HG03039 (cell line): ENCODE measurements around the gene GREM1.

Experiments used
- ATAC-seq: cut with Tn5 transposase; IDR thresholded peaks from one replicate; pipeline ENCODE4 v1.9.1; 2021; ENCODE audit warnings: mild to moderate bottlenecking, moderate library complexity; ENCODE audit not compliant: unreplicated experiment

Gene GREM1

GRCh38 chr15:32694222-32694983, 23.4 kb upstream of the GREM1 start:
- no peak for ATAC-seq

GRCh38 chr15:32698773-32699390, 18.9 kb upstream of the GREM1 start:
- ATAC-seq, result no peak

DNA sequence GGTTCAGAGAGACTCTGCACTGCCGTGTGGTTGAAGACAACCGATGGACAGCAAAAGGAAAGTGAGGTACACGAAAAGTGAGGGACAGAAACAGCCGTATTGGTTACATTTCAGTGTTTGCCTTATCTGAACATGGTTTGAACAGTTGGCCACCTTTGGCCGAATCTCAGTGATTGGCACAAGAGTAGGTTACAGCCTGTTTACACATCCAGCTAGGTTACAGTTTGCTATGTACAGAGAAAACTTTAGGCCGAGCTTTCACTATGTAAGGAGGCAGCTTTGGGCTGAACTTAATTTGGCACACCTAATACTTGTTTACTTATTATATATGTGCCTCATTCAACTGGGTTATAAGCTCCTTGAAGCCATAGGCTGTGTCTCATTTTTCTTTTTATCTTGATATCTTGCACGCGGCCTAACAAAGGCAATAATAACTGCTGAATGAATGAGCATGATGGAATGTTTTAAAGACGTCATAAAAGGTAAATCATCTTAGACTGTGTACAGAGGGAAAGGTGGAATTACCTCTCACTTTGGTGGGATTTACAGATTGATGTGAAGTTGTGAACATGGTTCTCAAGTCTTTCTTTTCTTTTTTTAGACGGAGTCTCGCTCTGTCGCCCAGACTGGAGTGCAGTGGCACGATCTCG, 17.2 kb upstream of the GREM1 start:
- ATAC-seq, result no peak

DNA sequence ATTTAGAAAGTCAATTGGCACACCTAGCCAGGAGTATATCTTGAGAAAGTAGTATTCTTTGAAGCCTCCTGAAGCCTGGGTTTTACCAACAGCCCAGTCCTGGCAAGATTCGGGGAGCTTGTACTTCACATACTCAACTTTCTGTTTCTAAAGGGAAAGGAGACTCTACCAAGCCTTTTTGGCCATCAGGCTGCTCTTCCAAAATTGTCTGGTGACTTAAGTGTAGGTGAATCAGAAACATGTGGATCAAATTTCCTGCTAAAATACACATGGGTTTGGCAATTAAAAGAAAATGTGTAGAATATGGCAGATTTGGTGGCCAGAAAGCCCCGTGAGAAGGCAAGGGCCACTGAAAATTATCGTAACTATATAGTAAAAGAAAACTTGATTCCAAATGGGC, 15.9 kb upstream of the GREM1 start:
- ATAC-seq, result no peak

- no peak for ATAC-seq
Observed at GRCh38 chr15:32704395-32704981, 13.3 kb upstream of the GREM1 start.

DNA sequence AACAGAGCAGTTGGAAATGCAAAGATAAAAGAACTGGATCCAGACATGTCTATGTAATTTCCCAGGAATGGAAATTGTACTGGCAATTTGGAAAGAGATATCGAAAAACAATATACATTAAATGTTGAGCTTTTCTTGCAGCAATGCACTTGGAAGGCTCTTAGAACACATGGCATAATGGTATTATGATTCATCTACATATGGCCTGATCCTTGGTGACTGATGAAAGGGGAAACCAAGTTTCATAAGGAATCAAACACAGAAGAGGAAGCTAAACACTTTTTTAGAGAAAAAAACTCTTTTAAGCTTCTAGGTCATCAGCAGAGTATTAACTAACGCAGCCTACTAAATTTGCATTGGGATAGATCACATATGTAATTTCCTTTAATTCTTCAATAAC, 12.4 kb upstream of the GREM1 start:
- no peak for ATAC-seq

- ATAC-seq, result no peak
Observed at GRCh38 chr15:32706704-32707103, 11.1 kb upstream of the GREM1 start.

GRCh38 chr15:32707436-32707835, 10.4 kb upstream of the GREM1 start:
- no peak for ATAC-seq

DNA sequence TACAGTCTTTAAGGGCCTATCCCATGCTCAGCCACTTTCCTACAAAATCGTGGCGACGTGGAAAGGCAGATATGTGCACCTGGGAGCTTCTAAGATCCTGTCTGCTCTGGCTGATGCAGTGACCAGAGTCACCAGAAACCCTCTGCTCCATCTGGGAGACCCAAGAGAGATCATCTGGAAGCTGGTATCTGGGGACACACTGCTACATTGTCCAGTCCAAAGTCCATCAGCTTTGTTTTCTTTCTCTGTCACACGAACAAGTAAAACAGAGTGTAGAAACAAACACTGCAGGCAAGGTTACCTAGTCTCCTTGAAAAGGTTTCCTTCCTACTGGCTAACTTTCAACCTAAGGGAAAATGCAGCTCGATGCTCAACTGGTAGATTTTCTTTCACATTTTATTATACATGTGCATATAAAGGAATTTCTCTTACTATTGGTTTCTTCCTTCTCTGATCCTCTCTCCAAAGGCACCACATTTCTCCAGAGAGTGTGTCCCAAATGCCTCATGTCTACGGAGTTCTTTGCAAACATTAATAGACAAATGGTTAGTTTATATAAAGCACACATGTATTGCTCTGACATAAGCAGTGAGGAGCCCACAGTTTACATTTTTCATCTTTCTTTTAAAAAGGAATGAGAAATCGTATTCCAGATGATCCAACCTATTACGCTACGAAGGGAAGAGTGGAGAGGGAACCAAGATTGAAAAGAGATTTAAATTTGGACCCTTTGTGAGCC, 8.3 kb upstream of the GREM1 start:
- no peak for ATAC-seq

DNA sequence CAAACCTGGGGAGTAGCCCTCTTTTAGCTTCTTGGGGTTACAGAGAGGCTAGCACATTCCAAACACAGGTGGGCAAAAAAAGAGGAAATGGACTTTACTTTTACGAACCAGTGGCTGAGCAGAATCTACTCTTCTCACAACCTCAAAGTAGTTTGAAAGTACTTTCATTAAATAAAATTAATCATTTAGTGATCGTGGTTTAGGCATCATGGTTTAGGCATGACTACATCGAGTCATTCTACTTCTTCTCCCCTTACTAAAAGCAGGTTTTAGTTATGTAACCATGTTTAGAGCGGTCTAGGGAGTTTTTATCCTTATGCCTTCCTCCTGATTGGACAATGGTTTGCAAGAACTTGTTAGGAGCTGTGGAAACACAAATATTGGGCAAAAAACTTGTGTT, 2.5 kb upstream of the GREM1 start:
- ATAC-seq, result no peak

DNA sequence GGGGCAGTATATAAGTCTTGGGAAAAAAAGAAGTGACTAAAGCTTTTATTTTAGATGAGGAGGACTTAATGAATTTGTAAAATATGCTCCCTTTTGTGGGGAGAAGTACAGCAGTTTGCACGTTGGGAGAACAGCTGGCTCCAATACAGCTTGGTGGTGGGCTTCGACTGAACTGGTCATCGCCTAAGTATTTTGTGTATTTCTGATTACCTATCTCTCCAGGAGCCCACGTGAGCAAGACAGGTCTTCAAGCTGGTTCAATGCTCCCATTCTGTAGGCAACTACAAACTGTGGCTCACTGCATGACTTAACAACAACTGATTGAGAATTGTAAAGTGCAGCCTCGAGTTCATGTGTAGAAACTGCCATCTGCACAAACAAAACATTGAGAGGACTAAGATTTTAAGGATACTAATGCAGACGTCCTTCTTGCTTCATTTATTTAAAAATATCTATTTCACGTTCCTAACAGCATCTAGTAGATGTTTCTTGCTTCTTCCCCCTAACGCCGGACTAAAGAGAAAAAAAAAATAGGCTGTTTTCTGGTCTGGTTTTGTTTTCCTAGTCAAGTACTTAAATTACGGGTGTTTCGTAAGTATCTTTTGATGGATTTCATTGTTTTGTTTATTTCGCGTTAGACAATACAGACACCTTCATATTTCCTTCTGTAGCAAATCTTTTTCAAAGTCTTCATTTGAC, 1.4 kb upstream of the GREM1 start:
- no peak for ATAC-seq

DNA sequence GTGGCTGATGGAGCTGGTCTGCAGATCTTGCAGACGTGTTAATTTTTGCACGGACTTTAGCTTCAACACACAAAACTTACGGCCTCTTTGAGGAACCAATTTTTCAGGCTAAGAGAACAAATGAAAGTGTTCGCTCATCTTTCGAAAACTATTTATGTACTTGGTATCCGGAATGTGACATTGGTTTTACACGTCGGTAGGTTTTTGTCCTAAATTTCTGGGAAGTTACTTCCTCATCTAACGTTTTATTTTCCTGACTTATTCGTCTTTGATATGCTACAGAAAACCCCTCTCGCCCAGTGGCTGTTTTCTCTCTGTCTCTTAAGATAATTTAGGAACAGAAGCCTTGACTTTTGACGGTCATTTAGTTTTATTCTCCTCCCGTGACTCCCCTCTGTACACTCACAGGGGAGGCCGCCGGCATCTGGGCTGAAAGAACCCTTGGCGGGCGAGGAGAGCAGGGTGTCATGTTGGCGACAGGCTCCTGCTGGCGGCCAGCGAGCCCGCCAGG, 834 bp upstream of the GREM1 start:
- ATAC-seq, result no peak

DNA sequence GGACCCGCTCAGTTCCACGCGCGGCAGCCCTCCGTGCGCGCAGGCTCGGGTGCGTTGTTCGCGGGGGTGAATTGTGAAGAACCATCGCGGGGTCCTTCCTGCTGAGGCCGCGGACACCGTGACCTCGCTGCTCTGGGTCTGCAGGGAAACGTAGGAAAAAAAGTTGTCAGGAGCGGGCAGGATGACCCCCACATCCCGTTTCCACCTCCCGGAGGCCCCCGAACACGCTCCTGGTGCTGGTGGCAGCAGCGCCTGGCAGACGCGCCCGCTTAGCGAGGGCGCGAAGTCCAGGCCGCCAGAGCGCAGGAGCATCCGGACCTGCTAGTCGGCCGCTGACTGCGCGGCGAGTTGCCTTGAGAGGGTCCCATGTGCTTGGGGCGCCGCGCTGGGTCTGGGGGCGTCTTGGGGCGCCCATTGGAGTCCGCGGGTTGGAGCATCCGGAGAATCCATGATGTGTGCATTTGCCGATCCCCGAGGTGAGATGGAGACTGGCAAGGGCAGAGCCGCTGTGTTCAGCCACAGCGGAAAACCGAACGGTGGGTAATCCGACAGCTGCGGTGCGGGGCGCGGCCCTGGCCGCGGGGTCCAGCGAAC, 520 bp downstream of the GREM1 start:
- no peak for ATAC-seq

DNA sequence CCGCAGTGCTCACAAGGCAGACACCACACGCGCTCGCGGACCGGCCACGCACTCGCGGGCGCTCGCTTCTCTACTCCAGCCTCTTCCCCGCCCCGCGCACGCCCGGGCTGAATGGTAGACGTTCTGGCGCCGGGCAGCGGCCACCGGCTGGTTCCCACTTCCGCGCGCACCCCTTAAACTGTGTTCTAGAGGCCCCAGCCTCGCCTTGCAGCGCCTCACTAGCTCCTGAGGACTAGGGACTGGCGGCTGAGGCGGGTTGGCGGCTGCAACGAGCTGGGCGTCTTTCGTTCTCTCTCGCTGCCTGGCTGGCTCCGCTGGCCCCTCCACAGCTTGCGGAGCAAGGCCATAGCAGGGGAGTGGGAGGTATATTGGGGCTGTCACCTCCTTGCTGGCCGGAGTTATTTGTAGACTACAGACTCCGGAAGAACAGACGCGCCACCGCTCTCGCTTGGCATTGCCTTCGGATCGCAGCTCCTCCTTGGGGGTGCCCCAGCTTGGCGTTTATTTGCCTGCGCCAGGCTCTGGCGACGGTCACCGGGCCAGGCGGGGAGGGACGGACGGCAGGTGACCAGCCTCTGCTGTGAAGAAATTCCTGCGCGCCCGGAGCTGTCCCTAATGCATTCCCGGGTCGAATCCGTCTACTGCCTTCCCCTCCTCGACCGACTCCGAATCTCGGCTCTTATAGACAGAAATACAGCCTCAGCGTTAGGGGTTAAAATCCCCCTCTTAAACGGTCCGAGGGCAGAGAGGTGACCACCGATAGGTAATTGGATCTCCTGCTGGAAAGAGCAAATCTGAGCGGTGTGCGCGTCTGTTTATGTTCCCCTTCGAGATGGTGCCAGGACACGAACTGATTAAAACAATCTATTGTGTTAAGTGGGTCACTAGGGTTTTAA, 1.3 kb downstream of the GREM1 start:
- no peak for ATAC-seq

GRCh38 chr15:32721596-32721995, 3.8 kb downstream of the GREM1 start:
- no peak for ATAC-seq

- no peak for ATAC-seq
Observed at GRCh38 chr15:32722136-32722535, 4.3 kb downstream of the GREM1 start.

DNA sequence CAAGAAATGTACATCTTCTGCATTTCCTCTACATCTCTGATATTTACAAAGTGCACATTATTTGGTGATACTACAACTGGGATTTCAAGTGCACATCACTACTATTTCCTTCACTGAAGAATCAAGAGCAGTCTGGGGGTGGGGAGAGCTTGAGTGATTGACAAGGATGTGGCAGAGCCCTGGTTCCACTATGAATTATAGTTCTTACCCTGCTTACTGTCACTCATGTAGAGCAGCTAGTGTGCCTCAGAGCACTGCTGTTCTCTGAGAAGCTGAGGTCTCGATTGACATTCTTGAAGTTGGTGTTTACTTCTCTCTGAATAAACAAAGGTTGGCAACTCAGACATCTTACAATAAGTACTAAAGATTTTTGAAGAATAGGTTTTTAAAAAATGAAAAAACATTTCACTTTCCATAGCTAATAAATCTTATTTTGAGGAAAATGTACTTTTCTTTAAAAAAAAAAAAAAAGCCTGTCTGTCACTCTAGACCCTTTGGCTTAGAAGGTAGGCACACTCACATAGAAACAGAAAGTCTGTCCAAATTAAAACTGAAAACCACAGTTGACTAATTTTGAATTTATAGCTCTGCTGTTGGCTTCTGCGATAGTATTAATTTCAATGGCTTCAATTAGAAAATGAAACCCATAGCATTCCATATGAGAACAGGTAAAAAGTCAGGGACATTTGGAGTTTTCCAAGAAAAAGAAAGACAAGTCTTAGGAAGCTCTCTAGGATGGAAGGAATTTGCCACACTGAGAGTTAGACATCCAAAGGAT, 5.6 kb downstream of the GREM1 start:
- ATAC-seq, result peak; percentile 87

DNA sequence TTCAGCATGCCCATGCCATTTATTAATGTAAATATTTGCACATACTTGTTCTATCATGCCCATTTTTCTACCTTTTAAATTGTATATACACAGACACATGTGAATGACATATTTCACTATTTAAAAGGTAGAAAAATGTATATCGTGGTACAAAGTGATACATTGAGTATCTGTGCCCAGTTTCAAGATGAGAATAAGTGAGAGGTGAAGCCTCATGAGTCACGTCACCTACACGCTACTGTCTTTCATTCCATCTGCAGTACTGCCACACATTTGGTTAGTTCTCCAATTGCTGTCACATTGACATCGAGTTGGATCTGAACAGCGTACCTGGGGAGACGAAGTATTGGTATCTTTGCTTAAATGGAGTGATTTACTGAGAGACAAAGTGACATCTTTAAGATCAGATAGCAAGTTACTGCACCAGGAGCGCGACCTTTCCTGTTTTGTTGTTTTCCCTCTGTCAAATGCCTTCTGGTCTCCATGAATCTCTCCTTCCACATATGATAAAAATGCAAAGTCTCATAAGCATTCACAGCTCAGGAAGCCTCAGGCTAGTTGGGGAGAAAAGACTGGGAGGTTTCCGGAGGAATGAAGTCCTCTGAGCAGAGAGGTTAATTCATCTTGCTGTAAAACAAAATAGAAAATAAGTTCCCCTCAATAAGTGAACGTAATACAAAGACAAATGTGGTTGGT, 12.0 kb downstream of the GREM1 start:
- no peak for ATAC-seq
